HepG2 (cell line): ENCODE data around the gene KCNMB2.

Experiments used
- CTCF ChIP-seq: sonication (generic); formaldehyde crosslinking; IDR thresholded peaks from 2 replicates; pipeline ENCODE4 v1.5.0; 2020; ENCODE audit warnings: mild to moderate bottlenecking, missing genetic modification reagents, moderate library complexity
- RNF2 ChIP-seq: fragments of 450-650 bp; conservative IDR thresholded peaks from 2 replicates; pipeline ENCODE4 v1.6.1; 2016; ENCODE audit warnings: low read depth

- TF ChIP-seq RNF2: no peak
- no peak for TF ChIP-seq CTCF (CRISPR knock-in tag)
These were observed 32.7 kb downstream of the KCNMB2 start for GRCh38 chr3:178568911-178569310.
